Tibial artery (tissue), 4 donors: ENCODE measurements around the gene EIF4B.
A peak's percentile ranks its signal among the peaks of the same experiment; 100 is the strongest.

Experiments used
- DNase-seq, 2 donors: peaks; one replicate each; pipeline ENCODE4 v3.0.0-alpha.2; 2019
- H3K27ac ChIP-seq, 2 donors: fragments of 200-600 bp; sonication (generic) in 1 of 2; 1 replicate in 1 of 2; 2 replicates in 1 of 2; pipeline ENCODE4 v1.5.1; 2018 to 2019; ENCODE audit warnings: mild to moderate bottlenecking in 1 of 2
- H3K27me3 ChIP-seq, 2 donors: fragments of 200-600 bp; sonication (generic) in 1 of 2; one replicate each; pipeline versions ENCODE4 v1.5.1 to v1.6.0; 2016 to 2019
- H3K36me3 ChIP-seq, 3 donors: fragments of 200-600 bp; sonication (generic) in 2 of 3; one replicate each; pipeline ENCODE4 v1.5.1; 2016 to 2019; ENCODE audit warnings: mild to moderate bottlenecking in 2 of 3
- H3K4me1 ChIP-seq, 4 donors: fragments of 200-600 bp; sonication (generic) in 2 of 4; 1 replicate in 3 of 4; 2 replicates in 1 of 4; pipeline ENCODE4 v1.5.1; 2016 to 2019
- H3K4me3 ChIP-seq, 2 donors: fragments of 200-600 bp; sonication (generic) in 1 of 2; 1 replicate in 1 of 2; 2 replicates in 1 of 2; pipeline ENCODE4 v1.5.1; 2018 to 2019; ENCODE audit warnings: mild to moderate bottlenecking in 2 of 2
- H3K9me3 ChIP-seq, 3 donors: fragments of 200-600 bp; sonication (generic) in 1 of 3; one replicate each; pipeline ENCODE4 v1.5.1; 2016 to 2019
- intact Hi-C: fragments of 100-400 bp; cut with DNase I; formaldehyde crosslinking; loops from one replicate; pipeline ENCODE4 v1.15.0; 2023; ENCODE audit warnings: low total_unique reads
- TF ChIP-seq, protein P1 (sequence below), 2 experiments: fragments of 200-600 bp in 1 of 2; fragments of 450-650 bp in 1 of 2; IDR thresholded peaks; one replicate each; pipeline ENCODE4 v1.5.1; 2017 to 2019; ENCODE audit warnings: antibody characterized with exemption in 2 of 2, mild to moderate bottlenecking in 1 of 2, moderate library complexity in 1 of 2

Gene EIF4B

DNA sequence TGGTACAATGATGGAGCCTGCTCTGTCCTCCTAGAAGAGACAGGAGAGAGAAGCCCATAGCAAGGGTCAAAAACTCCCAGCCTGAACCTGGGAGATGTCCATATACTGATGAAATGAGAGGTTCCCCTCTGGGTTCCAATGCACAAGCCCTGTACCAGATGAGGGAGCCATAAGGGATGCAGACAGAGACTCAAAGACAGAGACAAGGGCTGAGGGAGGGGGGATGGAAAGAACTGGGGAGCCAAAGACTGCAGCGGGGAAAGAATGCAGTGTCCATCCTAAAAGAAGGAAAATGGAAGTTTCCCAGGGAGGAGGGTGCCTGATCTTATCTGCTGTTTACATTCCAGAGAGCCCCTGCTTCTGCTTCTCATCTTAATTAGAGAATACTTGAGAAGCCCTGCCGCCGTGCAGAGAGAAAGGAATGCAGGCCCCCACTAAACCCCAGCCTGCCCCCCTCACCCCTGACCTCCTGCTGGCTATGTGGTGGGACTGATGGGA is 29.6 kb upstream of the EIF4B start:
- H3K36me3 ChIP-seq, result no peaks in the 10 kb centered on the region
- no peaks in the 10 kb centered on the region for H3K9me3 ChIP-seq
- H3K27me3 ChIP-seq, result peaks cover 0 to 3% of the 10 kb centered on the region in 2 donors
- intact Hi-C loops, result loop anchor here (10.0 kb wide), 2 partner anchors 402 to 602 kb away; partner anchors contain the start of gene KRT74
- H3K4me3 ChIP-seq, result no peak overlapping the region
- TF ChIP-seq, protein P1, sequence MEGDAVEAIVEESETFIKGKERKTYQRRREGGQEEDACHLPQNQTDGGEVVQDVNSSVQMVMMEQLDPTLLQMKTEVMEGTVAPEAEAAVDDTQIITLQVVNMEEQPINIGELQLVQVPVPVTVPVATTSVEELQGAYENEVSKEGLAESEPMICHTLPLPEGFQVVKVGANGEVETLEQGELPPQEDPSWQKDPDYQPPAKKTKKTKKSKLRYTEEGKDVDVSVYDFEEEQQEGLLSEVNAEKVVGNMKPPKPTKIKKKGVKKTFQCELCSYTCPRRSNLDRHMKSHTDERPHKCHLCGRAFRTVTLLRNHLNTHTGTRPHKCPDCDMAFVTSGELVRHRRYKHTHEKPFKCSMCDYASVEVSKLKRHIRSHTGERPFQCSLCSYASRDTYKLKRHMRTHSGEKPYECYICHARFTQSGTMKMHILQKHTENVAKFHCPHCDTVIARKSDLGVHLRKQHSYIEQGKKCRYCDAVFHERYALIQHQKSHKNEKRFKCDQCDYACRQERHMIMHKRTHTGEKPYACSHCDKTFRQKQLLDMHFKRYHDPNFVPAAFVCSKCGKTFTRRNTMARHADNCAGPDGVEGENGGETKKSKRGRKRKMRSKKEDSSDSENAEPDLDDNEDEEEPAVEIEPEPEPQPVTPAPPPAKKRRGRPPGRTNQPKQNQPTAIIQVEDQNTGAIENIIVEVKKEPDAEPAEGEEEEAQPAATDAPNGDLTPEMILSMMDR (IDR thresholded peaks at IDR 0.05), result no peak
- peaks cover 0 to 17% (median 11%) of the 10 kb centered on the region in 4 donors for H3K4me1 ChIP-seq
- H3K27ac ChIP-seq, result no peak overlapping the region
- DNase-seq, result no peak

DNA sequence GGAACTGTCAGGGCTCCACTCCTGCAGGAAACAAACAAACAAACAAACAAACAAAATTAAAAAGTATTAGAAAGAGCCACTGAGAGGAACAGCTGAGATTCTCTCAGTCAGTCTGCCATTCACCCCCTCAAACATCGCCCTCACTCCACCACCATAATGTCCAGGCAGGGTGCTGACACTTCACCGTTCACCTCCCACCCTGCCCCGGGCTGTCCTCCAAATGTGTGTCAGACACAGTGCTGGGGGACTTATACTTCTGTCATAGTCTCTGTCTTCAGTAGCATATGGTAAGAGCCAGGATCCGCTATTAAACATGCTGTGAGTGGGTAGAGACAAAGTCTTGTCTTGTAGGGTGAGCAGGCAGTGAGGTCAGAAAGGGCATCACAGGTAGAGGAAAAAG is 29.1 kb upstream of the EIF4B start:
- H3K4me1 ChIP-seq, result peaks cover 0 to 17% (median 11%) of the 10 kb centered on the region in 4 donors
- intact Hi-C loops, result loop anchor here (10.0 kb wide), 2 partner anchors 402 to 602 kb away; partner anchors contain the start of gene KRT74
- no peak for DNase-seq
- no peaks in the 10 kb centered on the region for H3K9me3 ChIP-seq
- no peak overlapping the region for H3K4me3 ChIP-seq
- TF ChIP-seq, protein P1 (IDR thresholded peaks at IDR 0.05), result no peak
- H3K36me3 ChIP-seq, result no peaks in the 10 kb centered on the region
- no peak overlapping the region for H3K27ac ChIP-seq
- H3K27me3 ChIP-seq, result peaks cover 0 to 3% of the 10 kb centered on the region in 2 donors

DNA sequence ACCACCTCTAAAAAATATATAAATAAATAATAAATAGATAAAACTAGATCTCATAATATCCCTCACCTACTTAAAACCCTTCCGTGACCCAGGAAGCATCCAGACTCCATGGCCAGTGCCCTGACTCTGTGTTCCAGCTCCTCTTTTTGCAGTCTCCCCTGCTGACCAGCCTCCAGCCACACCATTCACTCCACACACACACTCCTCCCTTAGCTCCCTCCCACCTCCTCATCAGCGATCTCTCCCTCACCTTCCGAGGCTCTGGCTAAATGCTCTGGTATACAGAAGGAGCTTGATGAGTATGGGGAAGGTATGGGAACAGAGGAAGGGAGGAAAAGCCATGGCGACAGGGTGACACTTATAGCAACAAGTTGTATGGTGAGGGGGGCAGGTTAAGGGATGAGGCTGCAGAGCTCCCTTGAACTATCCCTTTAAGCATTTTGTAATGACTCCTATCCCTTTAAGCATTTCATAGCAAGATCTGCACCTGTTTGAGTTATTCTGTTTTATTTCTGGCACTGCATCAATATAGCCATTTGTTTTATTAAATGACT is 26.1 kb upstream of the EIF4B start:
- H3K4me3 ChIP-seq, result no peak overlapping the region
- H3K27ac ChIP-seq, result no peak overlapping the region
- peaks cover 0 to 8% (median 5%) of the 10 kb centered on the region in 4 donors for H3K4me1 ChIP-seq
- peaks cover 0 to 3% of the 10 kb centered on the region in 2 donors for H3K27me3 ChIP-seq
- H3K36me3 ChIP-seq, result no peaks in the 10 kb centered on the region
- no peaks in the 10 kb centered on the region for H3K9me3 ChIP-seq
- no peak for DNase-seq
- TF ChIP-seq, protein P1 (IDR thresholded peaks at IDR 0.05), result no peak
- intact Hi-C loops, result loop anchor here (2.0 kb wide), 1 partner anchor 95 kb away; no protein-coding TSS in a partner anchor

DNA sequence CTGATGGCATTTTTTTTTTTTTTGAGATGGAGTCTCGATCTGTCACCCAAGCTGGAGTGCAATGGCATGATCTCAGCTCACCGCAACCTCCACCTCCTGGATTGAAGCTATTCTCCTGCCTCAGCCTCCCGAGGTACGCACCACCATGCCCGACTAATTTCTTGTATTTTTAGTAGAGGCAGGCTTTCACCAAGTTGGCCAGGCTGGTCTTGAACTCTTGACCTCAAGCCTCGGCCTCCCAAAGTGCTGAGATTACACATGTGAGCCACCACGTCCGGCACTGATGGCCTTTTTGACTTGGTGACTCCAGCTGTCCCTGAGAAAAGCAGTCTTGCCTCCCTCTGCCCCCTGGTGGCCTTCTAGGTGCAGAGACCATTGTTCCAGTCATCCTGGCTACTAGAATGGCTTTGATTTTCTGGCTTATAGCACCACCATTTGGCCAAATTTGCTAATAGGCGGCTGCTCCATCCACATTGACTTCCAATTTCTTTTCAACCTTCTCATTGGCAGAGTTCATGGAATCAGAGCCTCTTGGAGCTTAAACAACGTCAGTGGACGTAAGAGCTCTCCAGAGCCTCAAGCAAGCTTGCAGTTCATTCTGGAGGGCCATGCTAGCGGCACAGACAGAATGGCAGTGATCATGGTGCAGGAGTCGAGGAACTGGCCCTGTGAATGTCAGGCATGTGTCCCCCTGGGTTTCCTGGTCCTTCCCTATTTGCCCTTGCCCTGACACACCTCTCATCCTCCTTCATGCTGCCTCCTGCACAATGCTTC is 25.4 kb upstream of the EIF4B start:
- H3K4me3 ChIP-seq, result no peak overlapping the region
- intact Hi-C loops, result loop anchor here (2.0 kb wide), 1 partner anchor 96 kb away; no protein-coding TSS in a partner anchor
- H3K36me3 ChIP-seq, result no peaks in the 10 kb centered on the region
- peaks cover 0 to 3% of the 10 kb centered on the region in 2 donors for H3K27me3 ChIP-seq
- H3K27ac ChIP-seq, result no peak overlapping the region
- no peaks in the 10 kb centered on the region for H3K9me3 ChIP-seq
- TF ChIP-seq, protein P1 (IDR thresholded peaks at IDR 0.05), result peak; percentile 89 to 99
- DNase-seq, result peak; percentile 89 to 90
- H3K4me1 ChIP-seq, result peaks cover 0 to 1% (median 0%) of the 10 kb centered on the region in 4 donors

DNA sequence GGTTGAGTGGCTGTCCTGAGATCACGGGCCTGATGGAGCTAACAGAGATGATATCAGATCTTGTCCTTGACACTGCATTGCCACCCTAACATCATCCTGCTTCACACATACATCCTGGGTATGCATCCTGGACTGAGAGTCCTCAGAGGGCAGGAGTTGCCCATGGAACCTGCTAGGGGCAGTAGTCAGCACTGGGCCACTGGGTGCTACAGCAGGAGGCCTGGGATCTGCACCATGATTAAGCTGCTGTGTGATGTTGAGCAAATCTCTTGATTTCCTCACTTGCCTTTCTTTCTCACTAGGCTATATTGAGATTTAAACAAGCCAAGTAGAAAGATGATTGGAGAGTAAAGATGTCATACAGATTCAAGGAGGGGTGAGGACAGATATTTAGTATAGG is 22.1 kb upstream of the EIF4B start:
- DNase-seq, result no peak
- Histone ChIP-seq H3K36me3 (no peaks in the 10 kb centered on the region), H3K27ac (no peak overlapping the region), H3K4me3 (no peak overlapping the region), H3K4me1 (no peaks in the 10 kb centered on the region), H3K9me3 (no peaks in the 10 kb centered on the region), H3K27me3 (peaks cover 0 to 3% of the 10 kb centered on the region in 2 donors)
- intact Hi-C loops, result no loop called here
- TF ChIP-seq, protein P1 (IDR thresholded peaks at IDR 0.05), result no peak
